WERI-Rb-1 (cell line): ENCODE results near the gene PRKAG3.
"Not testable (repeated sequence)": the region's sequence is repeated elsewhere in the genome, so short reads cannot be mapped to it uniquely, and the experiment has no call there.

Source experiments
- DNase-seq: peaks from one replicate; pipeline ENCODE4 v3.0.0-alpha.2; 2020
- H3K27ac ChIP-seq: fragments of 250-450 bp; sonication (Bioruptor Pico); 2 replicates; pipeline ENCODE4 v1.5.1; 2020; ENCODE audit warnings: mild to moderate bottlenecking, moderate library complexity
- H3K27me3 ChIP-seq: fragments of 250-450 bp; sonication (Bioruptor Pico); 2 replicates; pipeline ENCODE4 v1.5.1; 2021; ENCODE audit warnings: mild to moderate bottlenecking, low read depth, moderate library complexity; ENCODE audit not compliant: insufficient read depth, severe bottlenecking
- H3K36me3 ChIP-seq: fragments of 250-450 bp; sonication (Bioruptor Pico); 2 replicates; pipeline ENCODE4 v1.5.1; 2020; ENCODE audit warnings: mild to moderate bottlenecking, moderate library complexity
- H3K4me3 ChIP-seq: 2 replicates; pipeline ENCODE4 v1.5.1; 2011; ENCODE audit warnings: low read depth, mild to moderate bottlenecking, control low read depth, low read length
- H3K9me3 ChIP-seq: fragments of 250-450 bp; sonication (Bioruptor Pico); 2 replicates; pipeline ENCODE4 v1.5.1; 2021; ENCODE audit warnings: mild to moderate bottlenecking, moderate library complexity; ENCODE audit not compliant: severe bottlenecking
- TF ChIP-seq, protein P1 (sequence below): IDR thresholded peaks from 2 replicates; pipeline ENCODE4 v1.5.1; 2011; ENCODE audit warnings: low read depth, mild to moderate bottlenecking, control low read depth, inconsistent platforms, low read length

Gene PRKAG3

DNA sequence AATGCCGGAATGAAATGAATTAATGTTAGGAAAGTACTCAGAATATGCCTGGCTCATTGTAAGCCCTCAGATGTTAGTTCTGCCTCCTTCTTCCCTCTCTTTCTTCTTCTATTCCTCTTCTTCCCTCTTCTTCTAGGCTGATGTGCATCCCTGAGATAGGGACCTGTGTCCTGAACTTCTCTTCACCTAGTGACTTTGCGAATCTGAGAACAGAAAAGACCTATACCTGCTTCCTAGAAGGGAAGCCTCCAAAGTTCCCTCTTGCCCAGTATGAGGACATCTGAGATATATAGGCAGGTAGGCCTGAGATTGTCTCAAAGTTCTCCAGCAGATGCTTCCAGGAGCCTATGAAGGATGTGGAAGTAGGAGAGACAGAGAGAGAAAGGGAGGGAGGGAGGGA lies 57.7 kb downstream of the PRKAG3 start:
- H3K27ac ChIP-seq = no peak overlapping the region
- H3K9me3 ChIP-seq = peaks cover 12% of the 10 kb centered on the region
- TF ChIP-seq, protein P1, sequence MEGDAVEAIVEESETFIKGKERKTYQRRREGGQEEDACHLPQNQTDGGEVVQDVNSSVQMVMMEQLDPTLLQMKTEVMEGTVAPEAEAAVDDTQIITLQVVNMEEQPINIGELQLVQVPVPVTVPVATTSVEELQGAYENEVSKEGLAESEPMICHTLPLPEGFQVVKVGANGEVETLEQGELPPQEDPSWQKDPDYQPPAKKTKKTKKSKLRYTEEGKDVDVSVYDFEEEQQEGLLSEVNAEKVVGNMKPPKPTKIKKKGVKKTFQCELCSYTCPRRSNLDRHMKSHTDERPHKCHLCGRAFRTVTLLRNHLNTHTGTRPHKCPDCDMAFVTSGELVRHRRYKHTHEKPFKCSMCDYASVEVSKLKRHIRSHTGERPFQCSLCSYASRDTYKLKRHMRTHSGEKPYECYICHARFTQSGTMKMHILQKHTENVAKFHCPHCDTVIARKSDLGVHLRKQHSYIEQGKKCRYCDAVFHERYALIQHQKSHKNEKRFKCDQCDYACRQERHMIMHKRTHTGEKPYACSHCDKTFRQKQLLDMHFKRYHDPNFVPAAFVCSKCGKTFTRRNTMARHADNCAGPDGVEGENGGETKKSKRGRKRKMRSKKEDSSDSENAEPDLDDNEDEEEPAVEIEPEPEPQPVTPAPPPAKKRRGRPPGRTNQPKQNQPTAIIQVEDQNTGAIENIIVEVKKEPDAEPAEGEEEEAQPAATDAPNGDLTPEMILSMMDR = no peak
- H3K27me3 ChIP-seq = no peaks in the 10 kb centered on the region
- H3K4me3 ChIP-seq = no peak overlapping the region
- no peak for DNase-seq
- H3K36me3 ChIP-seq = no peaks in the 10 kb centered on the region

DNA sequence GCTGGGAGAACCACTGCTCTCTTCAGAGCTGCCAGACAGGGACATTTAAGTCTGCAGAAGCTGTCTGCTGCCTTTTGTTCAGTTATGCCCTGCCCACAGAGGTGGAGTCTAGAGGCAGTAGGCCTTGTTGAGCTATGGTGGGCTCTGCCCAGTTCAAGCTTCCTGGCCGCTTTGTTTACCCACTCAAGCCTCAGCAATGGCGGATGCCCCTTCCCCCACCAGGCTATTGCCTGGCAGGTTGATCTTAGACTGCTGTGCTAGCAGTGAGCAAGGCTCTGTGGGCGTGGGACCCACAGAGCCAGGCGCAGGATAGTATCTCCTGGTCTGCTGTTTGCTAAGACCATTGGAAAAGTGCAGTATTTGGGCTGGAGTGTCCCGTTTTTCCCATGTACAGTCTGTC lies 58.8 kb downstream of the PRKAG3 start:
- not testable (repeated sequence) for H3K36me3 ChIP-seq, H3K4me3 ChIP-seq, DNase-seq, H3K27me3 ChIP-seq, H3K27ac ChIP-seq
- peaks cover 12% of the 10 kb centered on the region for H3K9me3 ChIP-seq
